ENCODE data around the gene TUBGCP6.

GRCh38 chr22:50169181-50169759, 75.6 kb downstream of the TUBGCP6 start:
- TF ChIP-seq POLR2A (IDR thresholded peaks at IDR 0.05; ENCODE audit: low read depth, low read length) (no peak), POLR2AphosphoS5 (IDR thresholded peaks at IDR 0.05; ENCODE audit: low read depth, low read length) (no peak), TAF1 (IDR thresholded peaks at IDR 0.05; ENCODE audit: low read depth, low read length) (no peak), POU2F2 (IDR thresholded peaks at IDR 0.05; ENCODE audit: low read depth, low read length) (no peak), PAX5 (IDR thresholded peaks at IDR 0.05; ENCODE audit: insufficient read depth, low read length, severe bottlenecking) (no peak)
